Stimulated activated CD8-positive, alpha-beta memory T cell treated with anti-CD3 and anti-CD28 coated beads, Interleukin-15, amount 100 ng/mL, for 1 hour (primary cell): ENCODE results near the gene TPRG1L.
"Not testable (repeated sequence)": the region's sequence is repeated elsewhere in the genome, so short reads cannot be mapped to it uniquely, and the experiment has no call there.

ENCODE experiments used
- DNase-seq: peaks from one replicate; pipeline ENCODE4 v3.0.0-alpha.2; 2020; ENCODE audit warnings: low read depth

The TPRG1L gene

DNA sequence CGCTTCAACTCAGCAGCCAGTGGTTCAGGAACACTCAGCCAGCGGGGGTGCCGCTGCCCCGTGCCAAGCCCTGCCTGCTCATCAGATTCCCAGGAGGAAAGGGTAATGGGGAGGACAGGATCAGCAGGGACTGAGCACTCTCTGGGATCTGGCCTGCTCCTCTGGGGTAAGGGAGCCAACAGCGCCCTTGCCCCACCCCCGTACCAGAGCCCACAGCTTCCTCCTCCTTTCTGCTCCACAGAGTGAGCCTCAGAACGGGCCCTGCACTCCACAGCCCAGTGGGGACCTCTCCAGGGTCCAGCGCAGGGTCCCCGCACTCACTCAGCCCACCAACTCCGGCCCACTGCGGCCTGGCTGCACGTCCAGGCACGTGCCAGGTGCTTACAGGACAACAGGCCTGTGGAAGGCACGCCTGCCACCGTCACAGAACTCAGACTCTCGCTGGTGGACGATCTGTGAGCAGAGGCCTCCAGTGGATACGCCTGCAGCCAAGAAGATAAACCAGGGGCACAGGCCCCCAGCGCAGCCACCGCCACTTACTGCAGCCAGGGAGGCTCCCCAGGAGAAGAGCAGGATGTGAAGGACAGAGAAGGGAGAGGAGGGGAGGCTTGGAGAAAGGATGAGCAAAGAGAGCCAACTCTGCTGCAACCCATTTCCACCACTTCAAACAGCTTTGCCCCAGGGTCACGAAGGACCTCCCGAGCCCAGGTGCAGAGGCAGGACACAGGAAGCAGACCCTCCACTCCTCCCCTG lies 15.6 kb upstream of the TPRG1L start:
- DNase-seq, result no peak

DNA sequence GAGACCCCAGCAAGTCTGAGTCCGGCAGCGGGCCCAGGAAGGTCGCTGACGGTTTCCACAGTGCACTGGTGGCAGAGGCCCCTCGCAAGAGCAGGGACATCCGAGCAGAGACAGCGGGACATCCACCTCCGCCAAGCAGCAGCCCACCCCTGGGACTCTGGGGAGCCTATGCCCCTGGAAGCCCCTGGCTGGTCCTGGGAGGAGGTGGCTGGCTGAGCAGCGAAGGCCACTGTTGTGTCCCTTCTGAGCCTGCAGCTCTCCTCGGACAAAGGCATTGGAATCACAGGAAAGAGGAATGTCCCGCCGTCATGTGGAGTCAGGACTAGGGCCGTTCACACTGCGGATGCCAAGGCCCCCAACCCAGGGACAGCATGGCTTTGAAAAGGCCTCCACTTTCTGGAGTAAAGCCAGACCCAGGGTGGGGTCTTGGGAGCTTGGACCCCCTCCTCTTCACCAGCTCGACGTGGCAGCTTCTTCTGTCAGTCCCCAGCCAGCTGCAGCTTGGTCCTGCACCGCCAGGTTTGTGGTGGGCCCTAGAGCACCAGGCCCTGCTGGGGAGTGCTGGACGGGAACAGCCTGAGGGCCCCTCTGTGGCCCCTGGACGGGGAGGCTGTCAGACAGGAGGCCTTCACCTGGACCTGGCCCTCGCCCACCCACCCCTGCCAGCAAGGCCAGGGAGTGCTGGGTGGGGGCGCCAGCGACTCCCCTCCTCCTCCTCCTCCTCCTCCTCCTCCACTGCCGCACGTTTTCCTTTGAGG lies 14.9 kb upstream of the TPRG1L start:
- DNase-seq, result no peak

DNA sequence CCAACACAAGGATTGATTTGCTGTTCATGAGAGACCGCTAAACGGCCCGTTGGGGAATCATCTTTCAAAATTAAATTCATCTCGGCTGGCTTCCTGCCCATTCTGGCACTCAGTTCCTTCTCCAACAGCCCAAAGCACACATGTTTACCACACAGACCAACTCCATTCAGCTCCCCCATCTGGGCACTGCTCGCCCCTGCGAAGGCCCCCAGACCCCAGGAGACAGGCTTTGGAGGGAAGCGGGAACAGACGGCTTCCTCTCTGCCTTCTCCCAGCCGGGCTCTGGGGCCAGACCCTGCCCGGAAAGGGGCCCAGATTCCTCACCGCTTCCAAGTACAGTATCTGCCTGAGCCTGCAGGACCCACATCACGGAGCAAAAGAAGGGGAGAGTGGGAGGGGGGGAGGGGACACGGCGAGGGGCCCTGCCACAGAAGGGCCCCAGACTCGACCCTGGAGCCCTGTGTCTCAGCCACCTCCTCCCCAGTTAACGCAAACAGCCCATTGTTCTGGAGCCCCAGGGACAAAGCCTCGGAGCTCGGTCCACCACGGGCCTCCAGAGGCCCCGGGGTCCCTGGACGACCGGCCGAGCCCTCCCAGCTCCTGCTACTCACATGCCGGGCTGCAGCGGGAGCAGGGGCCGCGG lies 14.2 kb upstream of the TPRG1L start:
- DNase-seq, result no peak

DNA sequence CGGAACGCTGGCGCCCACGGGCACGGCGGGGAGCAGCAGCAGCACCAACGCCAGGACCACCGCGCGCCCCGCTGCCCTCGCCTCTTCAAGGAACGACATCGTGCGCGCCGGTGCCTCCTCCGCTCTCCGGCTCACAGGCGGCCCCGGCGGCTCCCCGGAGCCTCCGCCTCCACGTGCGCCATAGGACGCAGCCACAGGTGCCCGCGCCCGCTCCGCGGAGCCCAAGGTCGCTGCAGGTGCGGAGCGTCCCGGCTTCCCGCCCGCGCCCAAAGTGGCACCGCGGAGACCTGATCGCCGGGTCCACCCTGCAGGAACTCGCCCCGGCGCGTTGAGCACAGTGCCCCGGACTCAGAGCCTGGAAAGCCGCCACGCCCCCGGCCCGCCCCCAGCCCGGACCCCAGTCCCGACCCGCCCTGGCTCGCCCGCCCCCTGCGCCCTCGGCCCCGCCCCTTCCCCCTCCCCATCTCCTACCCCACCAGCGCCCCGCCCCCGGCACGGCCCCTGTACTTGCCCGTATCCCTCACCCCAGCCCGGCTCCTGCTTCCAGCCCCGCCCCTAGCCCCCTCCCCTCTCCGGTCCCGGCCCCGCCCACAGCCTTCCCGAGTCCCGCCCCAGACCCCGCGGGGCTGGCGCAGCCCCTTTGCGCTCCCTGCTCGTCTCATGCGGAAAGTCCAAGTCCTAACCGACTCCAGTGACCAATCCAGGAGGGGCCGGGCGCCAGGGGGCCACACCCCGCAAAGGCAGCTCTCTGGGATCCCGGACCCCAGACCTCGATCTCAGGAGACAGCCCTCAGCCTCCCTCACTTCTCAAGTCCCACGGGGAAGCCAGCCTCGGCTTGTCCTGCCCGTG lies 13.4 kb upstream of the TPRG1L start, which contains the start of gene MEGF6:
MEGF6 (minus strand) TSS at position 339 of the 850 bp plus-strand sequence; CDS start at position 99, 240 bp downstream.
- DNase-seq, result peak; percentile 38

DNA sequence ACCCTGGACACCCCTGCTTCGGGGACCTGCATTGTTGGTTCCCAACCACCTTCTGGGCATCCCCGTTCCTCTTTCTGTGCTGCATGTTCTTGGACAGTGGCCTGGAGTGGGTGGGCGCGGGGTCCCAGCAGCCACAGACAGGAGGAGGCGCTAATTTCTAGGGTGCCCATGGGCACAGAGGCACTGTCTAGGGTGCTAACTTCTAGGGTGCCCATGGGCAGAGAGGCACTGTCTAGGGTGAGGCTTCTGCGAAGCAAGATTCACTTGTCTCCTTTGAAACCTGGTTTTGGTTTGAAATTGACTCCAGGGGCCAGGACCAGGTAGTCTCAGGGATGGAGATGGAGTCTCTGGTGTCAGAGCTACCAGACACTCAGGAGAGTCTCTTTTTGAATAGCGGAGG lies 12.7 kb upstream of the TPRG1L start:
- DNase-seq, result no peak

DNA sequence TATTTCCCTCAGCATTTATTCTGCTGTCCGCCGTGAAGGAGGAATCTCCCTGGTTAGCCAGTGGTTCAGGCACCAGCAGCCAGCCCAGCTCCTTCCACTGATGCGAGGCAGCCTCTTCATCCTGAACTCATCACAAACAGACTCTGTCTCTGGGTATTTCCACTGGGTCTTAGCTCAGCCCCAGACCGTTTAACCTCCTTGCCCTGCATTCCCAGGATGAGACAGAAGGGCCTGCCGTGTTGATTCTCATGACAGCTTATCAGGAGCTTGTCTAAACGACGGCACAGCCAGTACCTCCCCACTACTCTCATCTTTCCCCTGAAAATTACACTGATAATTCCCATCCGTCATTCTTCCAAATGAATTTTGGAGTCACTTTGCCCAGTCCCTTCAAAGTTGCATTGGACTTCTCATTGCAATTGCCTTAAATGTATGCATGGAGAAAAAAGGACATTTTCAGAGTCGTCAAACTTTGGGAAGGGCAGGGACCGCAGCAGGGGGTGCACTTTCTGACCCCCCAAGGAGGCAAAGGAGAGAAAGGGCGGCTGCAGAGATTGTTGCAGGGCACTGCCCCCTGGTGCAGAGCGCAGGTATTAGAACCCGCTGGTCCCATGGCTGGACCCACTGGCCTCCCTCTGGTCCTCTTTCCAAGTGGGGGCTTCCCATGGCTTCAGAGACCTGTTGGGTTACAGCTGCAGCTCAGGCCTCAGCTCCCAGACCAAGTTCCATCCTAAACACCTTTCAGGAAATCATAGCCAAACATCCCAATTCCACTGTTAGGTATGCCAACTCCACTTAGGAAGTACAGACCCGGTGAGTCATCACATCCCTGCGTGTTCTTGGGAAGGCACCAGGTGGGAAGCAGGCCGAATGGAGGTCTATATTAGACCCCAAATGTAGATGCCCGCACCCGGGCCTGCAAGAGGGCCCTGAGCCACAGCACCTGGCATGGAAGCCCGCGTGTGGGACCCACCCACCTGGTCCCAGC lies 9.8 kb upstream of the TPRG1L start:
- DNase-seq, result no peak

DNA sequence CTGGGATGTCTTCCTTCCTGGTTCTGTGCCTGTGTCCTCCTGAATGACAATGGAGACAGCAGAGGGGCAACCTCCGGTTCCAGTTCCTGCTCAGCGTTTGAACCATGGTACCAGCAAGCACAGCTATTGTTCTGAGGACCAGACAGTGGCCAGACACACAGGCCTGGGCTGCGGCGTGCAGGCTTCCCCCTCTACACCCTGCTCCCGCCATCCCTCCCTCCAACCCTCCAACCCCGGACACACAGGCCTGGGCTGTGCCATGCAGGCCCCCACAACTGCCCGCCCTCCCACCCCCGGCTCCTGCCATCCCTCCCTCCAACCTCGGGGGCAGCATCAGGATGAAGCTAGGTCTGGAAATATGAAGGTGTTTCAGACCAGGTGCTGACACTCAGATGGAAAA lies 8.0 kb upstream of the TPRG1L start:
- DNase-seq, result no peak

DNA sequence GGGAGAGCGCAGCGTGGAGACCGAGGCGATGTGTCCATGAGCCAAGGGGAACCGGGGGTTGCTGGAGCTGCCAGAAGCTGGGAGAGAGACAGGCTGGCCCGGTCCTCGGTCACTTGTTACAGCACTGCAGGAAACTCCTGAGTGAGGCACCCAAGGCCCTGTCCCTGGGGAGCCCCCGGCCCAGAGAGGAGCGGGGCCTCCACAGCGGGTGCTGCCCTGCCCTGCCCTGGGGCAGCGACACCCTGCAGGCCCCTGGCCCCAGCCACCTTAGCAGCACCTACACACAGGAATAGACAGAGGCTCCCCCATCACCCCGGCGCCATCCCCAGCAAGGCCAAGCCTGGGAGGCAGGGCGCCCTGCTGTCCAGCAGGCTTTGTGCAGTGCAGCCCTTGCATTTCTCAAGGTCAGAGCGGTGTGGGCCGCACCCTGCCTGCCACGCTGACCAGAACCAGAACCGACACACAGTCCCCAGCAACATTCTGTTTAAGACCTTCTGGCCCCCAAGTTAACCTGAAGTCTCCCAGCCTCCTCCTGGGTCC lies 6.9 kb upstream of the TPRG1L start:
- no peak for DNase-seq

DNA sequence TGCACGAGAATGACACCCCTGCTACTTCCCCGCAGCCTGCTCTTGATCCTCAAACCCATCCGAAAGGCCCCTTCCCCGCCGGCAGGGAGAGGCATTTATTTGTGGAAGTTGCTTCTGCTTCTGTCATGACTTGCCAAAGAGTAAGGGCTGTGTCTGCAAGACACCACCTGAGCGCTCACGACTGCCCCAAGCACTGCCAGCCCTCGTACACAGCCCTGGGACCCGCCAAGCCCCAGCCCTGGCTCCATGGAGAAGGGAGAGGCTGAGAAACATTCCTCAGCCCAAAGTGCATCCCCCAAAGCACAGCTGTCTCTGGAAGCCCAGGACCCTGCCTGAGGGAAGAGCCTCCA lies 6.3 kb upstream of the TPRG1L start:
- DNase-seq, result no peak

DNA sequence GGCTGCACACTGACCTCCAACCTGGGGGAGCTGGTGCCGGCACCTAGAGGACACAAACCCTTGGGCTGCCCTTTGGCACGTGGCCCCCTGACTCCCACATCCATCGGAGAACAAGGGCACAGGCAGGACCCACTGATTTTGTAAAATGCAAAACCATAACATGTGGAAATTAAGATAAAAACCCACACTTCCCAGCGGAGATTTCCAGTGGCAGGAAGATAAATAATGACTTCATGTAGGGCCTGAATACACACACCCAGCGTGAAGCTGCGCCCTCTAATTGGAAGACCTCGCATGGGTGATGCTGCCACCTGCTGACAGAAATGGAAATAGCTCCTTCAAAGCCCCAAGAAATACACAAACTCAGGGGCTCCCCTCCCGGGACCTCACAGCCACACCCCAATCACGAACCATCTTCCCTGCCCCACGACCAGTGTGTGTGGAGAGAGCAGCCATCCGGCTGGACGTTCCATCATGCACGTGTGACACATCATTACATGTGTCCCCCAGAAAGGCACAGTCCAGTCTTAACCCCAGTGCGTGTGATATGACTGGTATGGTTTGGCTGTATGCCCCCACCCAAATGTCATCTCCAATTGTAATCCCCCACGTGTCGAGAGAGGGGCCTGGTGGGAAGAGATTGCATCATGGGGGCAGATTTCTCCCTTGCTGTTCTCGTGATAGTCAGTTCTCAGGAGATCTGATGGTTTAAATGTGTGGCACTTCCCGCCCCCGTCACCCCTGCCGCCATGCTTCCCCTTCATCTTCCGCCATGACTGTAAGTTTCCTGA lies 5.7 kb upstream of the TPRG1L start:
- DNase-seq, result peak; percentile 61

DNA sequence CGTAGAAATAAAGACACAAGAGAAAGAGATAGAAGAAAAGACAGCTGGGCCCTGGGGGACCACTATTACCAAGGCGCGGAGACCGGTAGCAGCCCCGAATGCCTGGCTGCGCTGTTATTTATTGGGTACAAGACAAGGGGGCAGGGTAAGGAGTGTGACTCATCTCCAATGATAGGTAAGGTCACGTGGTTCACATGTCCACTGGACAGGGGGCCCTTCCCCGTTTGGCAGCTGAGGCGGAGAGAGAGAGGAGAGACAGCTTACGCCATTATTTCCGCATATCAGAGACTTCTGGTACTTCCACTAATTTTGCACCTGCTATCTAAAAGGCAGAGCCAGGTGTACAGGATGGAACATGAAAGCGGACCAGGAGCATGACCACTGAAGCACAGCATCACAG lies 4.1 kb upstream of the TPRG1L start:
- DNase-seq, result no peak

DNA sequence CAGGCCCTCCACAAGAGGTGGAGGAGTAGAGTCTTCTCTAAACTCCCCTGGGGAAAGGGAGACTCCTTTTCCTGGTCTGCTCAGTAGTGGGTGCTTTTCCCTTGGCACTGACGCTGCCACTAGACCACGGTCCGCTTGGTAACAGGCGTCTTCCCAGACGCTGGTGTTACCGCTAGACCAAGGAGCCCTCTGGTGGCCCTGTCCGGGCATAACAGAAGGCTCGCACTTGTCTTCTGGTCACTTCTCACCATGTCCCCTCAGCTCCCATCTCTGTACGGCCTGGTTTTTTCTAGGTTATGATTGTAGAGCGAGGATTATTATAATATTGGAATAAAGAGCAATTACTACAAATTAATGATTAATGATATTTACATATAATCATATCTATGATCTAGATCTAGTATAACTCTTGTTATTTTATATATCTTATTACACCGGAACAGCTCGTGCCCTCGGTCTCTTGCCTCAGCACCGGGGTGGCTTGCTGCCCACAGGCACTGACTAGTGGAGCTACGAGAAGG lies 3.6 kb upstream of the TPRG1L start:
- not testable (repeated sequence) for DNase-seq

DNA sequence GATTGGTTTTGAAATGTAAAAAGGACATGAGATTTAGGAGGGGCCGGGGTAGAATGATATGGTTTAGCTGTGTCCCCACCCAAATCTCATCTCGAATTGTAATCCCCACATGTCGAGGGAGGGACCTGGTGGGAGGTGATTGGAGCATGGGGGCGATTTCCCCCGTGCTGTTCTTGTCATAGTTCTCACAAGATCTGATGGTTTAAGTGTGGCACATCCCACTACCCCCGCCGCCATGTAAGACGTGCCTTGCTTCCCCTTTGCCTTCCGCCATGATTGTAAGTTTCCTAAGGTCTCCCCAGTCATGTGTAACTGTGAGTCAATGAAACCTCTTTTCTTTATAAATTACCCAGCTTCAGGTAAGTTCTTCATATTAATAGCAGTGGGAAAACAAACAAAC lies 2.7 kb upstream of the TPRG1L start:
- not testable (repeated sequence) for DNase-seq

DNA sequence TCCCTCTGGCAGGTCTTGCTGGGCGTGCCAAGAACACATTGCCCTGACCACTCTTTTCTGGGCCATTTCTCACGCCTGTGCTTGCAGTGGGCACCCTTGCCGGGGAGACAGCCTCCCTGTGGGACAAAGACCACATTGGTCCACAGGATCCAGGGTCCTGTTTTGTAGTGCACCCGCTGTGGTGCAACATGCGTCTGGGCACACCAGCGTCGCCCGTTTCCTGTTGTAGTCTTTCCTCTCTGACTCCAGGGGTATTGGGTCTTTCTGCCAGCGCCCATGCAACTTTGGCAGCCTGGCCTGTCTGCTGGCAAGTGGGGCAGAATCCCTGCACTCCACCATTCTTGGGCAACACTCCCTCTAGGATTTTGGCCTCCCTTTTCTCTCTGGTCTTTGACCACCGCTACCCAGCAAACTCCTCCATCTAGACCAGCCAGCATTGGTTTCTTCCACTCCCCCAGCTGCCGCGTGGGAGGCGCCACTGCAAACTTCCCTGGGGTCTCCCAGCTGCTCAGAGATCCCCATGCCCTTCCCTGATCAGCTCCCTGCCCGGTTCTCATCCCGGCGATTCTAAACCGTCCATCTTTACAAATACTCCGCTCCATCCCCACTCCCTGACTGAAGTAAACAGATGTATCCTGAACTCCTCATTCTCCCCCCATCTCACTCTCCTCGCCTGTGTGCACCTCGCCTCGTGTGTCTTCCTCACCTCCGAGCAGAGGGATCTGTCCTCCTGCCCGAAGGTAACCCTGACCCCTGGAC lies 1.2 kb upstream of the TPRG1L start:
- no peak for DNase-seq

DNA sequence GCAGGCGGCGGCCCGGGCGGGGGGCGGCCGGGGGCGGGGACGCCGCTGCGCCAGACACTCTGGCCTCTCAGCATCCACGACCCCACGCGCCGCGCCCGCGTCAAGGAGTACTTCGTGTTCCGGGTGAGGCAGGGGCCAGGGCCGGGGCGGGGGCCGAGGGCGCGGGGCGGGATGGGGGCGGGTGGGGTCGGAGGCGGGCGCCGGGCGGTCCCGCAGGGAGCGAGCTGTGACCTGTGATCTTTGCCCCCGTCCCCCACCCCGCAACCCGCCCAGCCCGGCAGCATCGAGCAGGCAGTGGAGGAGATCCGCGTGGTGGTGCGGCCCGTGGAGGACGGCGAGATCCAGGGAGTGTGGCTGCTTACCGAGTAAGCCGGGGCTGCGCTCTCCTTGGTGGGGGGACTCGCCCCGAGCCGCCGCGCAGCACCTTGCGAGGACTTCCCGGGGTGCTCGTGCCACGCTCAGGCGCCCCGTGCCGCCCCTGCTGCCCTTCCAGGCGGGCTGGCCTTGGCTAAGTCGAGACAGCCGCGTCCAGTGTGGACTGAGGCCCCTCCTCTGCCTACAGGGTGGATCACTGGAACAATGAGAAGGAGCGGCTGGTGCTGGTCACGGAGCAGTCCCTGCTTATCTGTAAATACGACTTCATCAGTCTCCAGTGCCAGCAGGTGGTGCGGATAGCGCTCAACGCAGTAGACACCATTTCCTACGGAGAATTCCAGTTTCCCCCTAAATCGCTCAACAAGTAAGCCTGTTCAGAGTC lies 514 bp downstream of the TPRG1L start:
- DNase-seq, result no peak

DNA sequence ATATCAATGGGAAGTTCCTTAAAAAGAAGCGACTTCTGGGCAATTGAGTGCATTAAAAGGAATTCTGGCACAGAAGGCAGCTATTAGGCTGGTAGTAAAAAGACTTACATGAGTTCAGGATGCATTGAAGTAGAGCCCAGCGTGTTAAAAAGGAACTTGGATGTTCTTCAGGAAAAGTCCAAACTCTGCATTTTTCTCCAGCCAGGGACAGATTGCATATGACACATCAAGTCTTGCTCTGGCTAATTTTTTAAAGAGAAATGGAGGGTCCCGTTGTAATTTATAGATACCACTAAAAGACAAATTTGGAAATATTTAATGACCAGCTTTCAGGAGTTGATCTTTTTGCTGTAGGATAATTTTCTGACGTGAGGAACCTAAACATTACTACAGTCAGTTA lies 1.2 kb downstream of the TPRG1L start:
- DNase-seq, result no peak

DNA sequence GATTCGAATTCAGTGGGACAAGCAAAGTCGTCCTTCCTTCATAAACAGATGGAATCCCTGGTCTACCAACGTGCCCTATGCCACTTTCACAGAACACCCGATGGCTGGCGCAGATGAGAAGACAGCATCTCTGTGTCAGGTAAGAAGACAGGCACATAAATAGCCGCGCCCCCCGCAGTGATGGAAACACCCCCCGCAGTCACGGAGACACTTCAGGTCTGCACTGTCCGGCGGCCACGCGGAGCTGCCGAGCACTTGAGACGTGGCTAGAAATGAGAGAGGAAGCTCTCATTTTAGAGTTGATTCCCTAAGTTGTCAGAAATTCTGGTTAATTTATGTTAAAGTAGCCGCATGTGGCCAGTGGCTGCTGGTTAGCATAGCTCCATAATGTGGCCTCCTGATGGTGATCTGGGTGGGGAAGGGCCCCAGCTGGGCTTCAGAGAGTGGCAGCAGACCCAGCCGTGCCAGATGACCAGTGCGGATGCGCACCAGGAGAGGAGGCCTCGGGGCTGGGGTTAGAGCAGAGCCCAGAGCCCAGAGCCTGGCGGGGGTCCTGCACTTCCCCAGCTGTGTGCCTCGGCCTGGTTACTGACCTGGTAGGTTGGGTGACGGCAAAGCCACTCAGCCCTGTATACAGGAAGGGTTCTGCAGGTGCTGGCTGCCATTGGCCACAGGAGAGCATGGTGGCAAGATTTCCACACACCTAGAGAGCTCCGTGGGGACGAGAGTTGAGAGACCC lies 2.9 kb downstream of the TPRG1L start:
- no peak for DNase-seq
